GM12878 (cell line): ENCODE data around the gene CFDP1. TPM values are rescaled to one million over a fixed set of nuclear protein-coding genes. Genes with fewer than 3 reads are reported as not detected.

ENCODE experiments used
- ATAC-seq: fragments of 200-7000 bp; cut with Tn5 transposase; 3 replicates; pipeline ENCODE4 v1.9.1; 2020; ENCODE audit warnings: mild to moderate bottlenecking, moderate library complexity
- BruUV-seq: library from RNA; stranded (reverse); fragments of 400-500 nt; replicated peaks from 2 replicates; lab custom pipeline; 2021; lab: Mats Ljungman, UMichigan
- CTCF ChIA-PET: fragments of 300-600 bp; sonication (Branson Sonifier 250); formaldehyde crosslinking; extraction: SDS; loops from one replicate; lab custom pipeline; 2021; ENCODE audit warnings: inconsistent platforms; lab: Yijun Ruan, JAX
- POLR2A ChIA-PET: fragments of 350-600 bp; formaldehyde crosslinking; extraction: SDS; loops from one replicate; lab custom pipeline; 2021; ENCODE audit warnings: inconsistent platforms; lab: Charles Lee
- RAD21 ChIA-PET: fragments of 300-600 bp; sonication (Branson Sonifier 250); formaldehyde crosslinking; loops from one replicate; lab custom pipeline; 2023; ENCODE audit warnings: antibody characterized with exemption; ENCODE audit not compliant: unreplicated experiment; lab: Charles Lee
- SMC1A ChIA-PET: fragments of 300-600 bp; sonication (Branson Sonifier 250); formaldehyde crosslinking; loops from one replicate; lab custom pipeline; 2023; ENCODE audit not compliant: unreplicated experiment, uncharacterized antibody; lab: Charles Lee
- DNase-seq: peaks from one replicate; pipeline ENCODE4 v3.0.0-alpha.2; 2011; ENCODE audit warnings: low read depth, low spot score
- FAIRE-seq: peaks from 3 replicates; lab custom pipeline; 2011; peaks lifted over from hg19 to GRCh38; lab: Jason Lieb, UNC
- H2AFZ ChIP-seq: 2 replicates; pipeline ENCODE4 v1.6.0; 2011; ENCODE audit warnings: low read depth, low read length, control low read depth; ENCODE audit not compliant: control insufficient read depth
- H3K27ac ChIP-seq: 2 replicates; pipeline ENCODE4 v1.5.1; 2011; ENCODE audit warnings: control low read depth; ENCODE audit not compliant: control insufficient read depth, insufficient read depth
- H3K27me3 ChIP-seq, 2 experiments: replicated peaks in 1 of 2; 2 replicates each; pipeline versions ENCODE4 v1.6.0 to v1.6.1; 2011; ENCODE audit warnings: low read length in 1 of 2; ENCODE audit not compliant: control insufficient read depth in 2 of 2, insufficient read depth in 2 of 2
- H3K36me3 ChIP-seq, 2 experiments: 2 replicates each; pipeline ENCODE4 v1.5.1; 2011; ENCODE audit warnings: low read length in 1 of 2; ENCODE audit not compliant: control insufficient read depth in 2 of 2, insufficient read depth in 2 of 2
- H3K4me1 ChIP-seq: 2 replicates; pipeline ENCODE4 v1.6.1; 2011; ENCODE audit warnings: mild to moderate bottlenecking, low read length, moderate library complexity, mixed read lengths; ENCODE audit not compliant: control insufficient read depth, insufficient read depth
- H3K4me2 ChIP-seq: 2 replicates; pipeline ENCODE4 v1.6.0; 2011; ENCODE audit warnings: control low read depth; ENCODE audit not compliant: control insufficient read depth, insufficient read depth
- H3K4me3 ChIP-seq: fragments of 200-600 bp; sonication (generic); 2 replicates; pipeline ENCODE4 v1.5.1; 2016
- H3K79me2 ChIP-seq: 2 replicates; pipeline ENCODE4 v1.6.0; 2011; ENCODE audit warnings: low read length; ENCODE audit not compliant: control insufficient read depth, insufficient read depth
- H3K9ac ChIP-seq: 2 replicates; pipeline ENCODE4 v1.8.0; 2011; ENCODE audit warnings: low read length, control low read depth, mixed read lengths; ENCODE audit not compliant: control insufficient read depth, insufficient read depth
- H3K9me3 ChIP-seq: replicated peaks from 3 replicates; pipeline ENCODE4 v1.5.1; 2011; ENCODE audit warnings: mild to moderate bottlenecking, low read length; ENCODE audit not compliant: control insufficient read depth, insufficient read depth
- H4K20me1 ChIP-seq: 2 replicates; pipeline ENCODE4 v1.6.0; 2011; ENCODE audit not compliant: control insufficient read depth, insufficient read depth
- CBX5 ChIP-seq: sonication (generic); IDR thresholded peaks from 2 replicates; pipeline ENCODE4 v1.6.1; 2016; ENCODE audit warnings: low read depth, moderate library complexity, mild to moderate bottlenecking, inconsistent platforms
- MTA3 ChIP-seq: IDR thresholded peaks from 2 replicates; pipeline ENCODE4 v1.6.1; 2012; ENCODE audit warnings: low read length, inconsistent platforms, borderline replicate concordance
- PKNOX1 ChIP-seq: fragments of 450-650 bp; IDR thresholded peaks from 2 replicates; pipeline ENCODE4 v1.6.1; 2016; ENCODE audit warnings: mild to moderate bottlenecking
- REST ChIP-seq: IDR thresholded peaks from 2 replicates; pipeline ENCODE4 v1.6.1; 2012; ENCODE audit warnings: mild to moderate bottlenecking, low read depth, low read length
- SMAD5 ChIP-seq: IDR thresholded peaks from 2 replicates; pipeline ENCODE4 v1.6.1; 2016; ENCODE audit warnings: antibody characterized with exemption, low read depth
- TCF12 ChIP-seq: IDR thresholded peaks from 2 replicates; pipeline ENCODE4 v1.6.1; 2011; ENCODE audit warnings: low read depth, mild to moderate bottlenecking, low read length
- YBX1 ChIP-seq: fragments of 450-650 bp; IDR thresholded peaks from 2 replicates; pipeline ENCODE4 v1.6.1; 2016; ENCODE audit warnings: antibody characterized with exemption
- ZNF687 ChIP-seq: fragments of 450-650 bp; IDR thresholded peaks from 2 replicates; pipeline ENCODE4 v1.6.1; 2017; ENCODE audit warnings: mild to moderate bottlenecking, moderate library complexity
- WGBS: methylation state at CpG from one replicate; pipeline ENCODE4 v1.1.6; 2016; ENCODE audit warnings: low lambda C conversion rate; ENCODE audit not compliant: insufficient replicate concordance, insufficient coverage; ENCODE audit errors: missing lambda C conversion rate; 5-methylcytosine and 5-hydroxymethylcytosine counted together
- in situ Hi-C: fragments of 300-500 bp; cut with MboI; formaldehyde crosslinking; loops from 9 replicates; pipeline ENCODE4 v1.14.3; 2018; ENCODE audit warnings: mixed read lengths
- intact Hi-C: fragments of 100-400 bp; cut with micrococcal nuclease; formaldehyde crosslinking; loops from one replicate; pipeline ENCODE4 v1.14.2; 2022; ENCODE audit not compliant: unreplicated experiment
- polyA plus RNA-seq, 11 experiments: library from polyadenylated mRNA; depleted of rRNA in 4 of 11; unstranded in 6 of 11; stranded (reverse) in 5 of 11; fragments of >200 nt; fragmentation: Nextera tagmentation in 4 of 11; fragmentation: Illumina TruSeq in 1 of 11; extraction: Ambion mirVana in 4 of 11; extraction: Trizol in 1 of 11; gene quantifications; 1 replicate in 1 of 11; 2 replicates in 10 of 11; pipeline versions ENCODE4 v1.2.1 to v1.2.3, GENCODE V29; 2011 to 2016; ENCODE audit warnings: inconsistent platforms in 2 of 11, missing spikeins in 2 of 11, low read depth in 1 of 11
- total RNA-seq, 4 experiments: library from RNA; depleted of rRNA in 3 of 4; stranded (reverse); fragments of >200 nt in 3 of 4; fragmentation: Illumina TruSeq in 1 of 4; extraction: Trizol in 1 of 4; gene quantifications; 2 replicates each; pipeline versions ENCODE4 v1.2.1 to v1.2.3, GENCODE V29; 2013 to 2021
- TF ChIP-seq, protein P1 (sequence below): fragments of 450-650 bp; IDR thresholded peaks from 2 replicates; pipeline ENCODE4 v1.6.1; 2017; ENCODE audit warnings: borderline replicate concordance
- TF ChIP-seq, protein P2 (sequence below): IDR thresholded peaks from 2 replicates; pipeline ENCODE4 v1.6.1; 2011; ENCODE audit warnings: borderline replicate concordance, low read depth, mild to moderate bottlenecking, moderate library complexity, mixed read lengths, low read length; ENCODE audit not compliant: insufficient read depth; ENCODE audit errors: extremely low read length

CFDP1 gene
- total and polyA plus RNA-seq, 10 of the 15 experiments (the other 5 are each of a cell fraction or from before 2014, with no cell fraction given) = 22.3 to 64.8 (median 36.7) TPM

GRCh38 chr16:75293772-75294171, 139.5 kb downstream of the CFDP1 start (continued):
- TF ChIP-seq YBX1 = no peak

DNA sequence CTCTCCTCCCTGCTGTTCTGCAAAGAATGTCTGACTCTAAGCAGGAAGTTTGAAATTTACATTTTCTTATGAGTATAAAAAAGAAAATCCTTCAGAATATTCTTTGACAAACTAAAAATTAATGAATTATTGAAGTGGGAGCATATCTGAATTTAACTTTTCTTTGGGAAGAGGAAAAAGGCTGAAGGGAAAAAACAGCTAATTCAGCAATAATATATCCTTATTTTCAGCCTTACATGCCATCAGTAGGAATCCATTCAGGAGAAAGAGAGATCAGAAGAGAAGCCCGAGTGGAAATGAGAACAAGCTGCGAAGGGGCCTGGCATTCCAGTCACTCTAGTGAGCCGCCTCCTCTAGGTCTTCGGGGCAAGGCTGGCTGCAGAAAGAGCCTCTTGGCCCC, 140.1 kb downstream of the CFDP1 start:
- RAD21 ChIA-PET = no interaction called here
- no TSS peak for BruUV-seq
- CTCF ChIA-PET = interaction anchor here (1.0 kb wide), 1 partner anchor 96 kb away, joined by 3 read pairs; no protein-coding TSS in a partner anchor
- Histone ChIP-seq H3K4me3 (no peak overlapping the region), H3K27ac (no peak overlapping the region), H2AFZ (no peak overlapping the region), H3K79me2 (no peaks in the 10 kb centered on the region), H3K9me3 (no peaks in the 10 kb centered on the region), H3K9ac (no peak overlapping the region)
- ATAC-seq = no peak
- intact Hi-C loops = no loop called here
- POLR2A ChIA-PET = no interaction called here
- TF ChIP-seq, protein P1, sequence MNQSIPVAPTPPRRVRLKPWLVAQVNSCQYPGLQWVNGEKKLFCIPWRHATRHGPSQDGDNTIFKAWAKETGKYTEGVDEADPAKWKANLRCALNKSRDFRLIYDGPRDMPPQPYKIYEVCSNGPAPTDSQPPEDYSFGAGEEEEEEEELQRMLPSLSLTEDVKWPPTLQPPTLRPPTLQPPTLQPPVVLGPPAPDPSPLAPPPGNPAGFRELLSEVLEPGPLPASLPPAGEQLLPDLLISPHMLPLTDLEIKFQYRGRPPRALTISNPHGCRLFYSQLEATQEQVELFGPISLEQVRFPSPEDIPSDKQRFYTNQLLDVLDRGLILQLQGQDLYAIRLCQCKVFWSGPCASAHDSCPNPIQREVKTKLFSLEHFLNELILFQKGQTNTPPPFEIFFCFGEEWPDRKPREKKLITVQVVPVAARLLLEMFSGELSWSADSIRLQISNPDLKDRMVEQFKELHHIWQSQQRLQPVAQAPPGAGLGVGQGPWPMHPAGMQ = no peak
- TF ChIP-seq, protein P2, sequence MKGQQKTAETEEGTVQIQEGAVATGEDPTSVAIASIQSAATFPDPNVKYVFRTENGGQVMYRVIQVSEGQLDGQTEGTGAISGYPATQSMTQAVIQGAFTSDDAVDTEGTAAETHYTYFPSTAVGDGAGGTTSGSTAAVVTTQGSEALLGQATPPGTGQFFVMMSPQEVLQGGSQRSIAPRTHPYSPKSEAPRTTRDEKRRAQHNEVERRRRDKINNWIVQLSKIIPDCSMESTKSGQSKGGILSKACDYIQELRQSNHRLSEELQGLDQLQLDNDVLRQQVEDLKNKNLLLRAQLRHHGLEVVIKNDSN = no peak
- TF ChIP-seq REST (no peak), ZNF687 (no peak), MTA3 (no peak), PKNOX1 (no peak), TCF12 (no peak), SMAD5 (no peak), CBX5 (no peak)
- TF ChIP-seq, all 136 proteins: peak for 0
- no peaks in the 10 kb centered on the region for H4K20me1 ChIP-seq
- H3K4me1 ChIP-seq = peaks cover 4% of the 10 kb centered on the region
- H3K36me3 ChIP-seq = no peaks in the 10 kb centered on the region; a peak in 1 of 4 replicates
- SMC1A ChIA-PET = interaction anchor here (0.8 to 1.6 kb wide), 4 partner anchors 13 to 85 kb away, joined by 3 to 5 read pairs (median 4); no protein-coding TSS in a partner anchor
- WGBS = 86% methylated on average over 4 of the region's 4 CpGs
- H3K4me2 ChIP-seq = no peak overlapping the region
- no peak for DNase-seq
- no peaks in the 10 kb centered on the region for H3K27me3 ChIP-seq
- FAIRE-seq = no peak
- in situ Hi-C loops = no loop called here
